ENCODE results near the gene PJA1. TPM values are rescaled to one million over a fixed set of nuclear protein-coding genes. Genes with fewer than 3 reads are reported as not detected.

PJA1 gene
- total and polyA plus RNA-seq, 2 donors (not counting 3 experiments of a cell fraction or from before 2014, with no cell fraction given): 8.2 to 16.1 TPM

GRCh38 chrX:69119122-69119521, 46.1 kb downstream of the PJA1 start:
- FAIRE-seq (no peak), DNase-seq (ENCODE audit: low read depth, low spot score) (no peak)
- H3K4me2 ChIP-seq (ENCODE audit: insufficient read depth, low read length): no peak overlapping the region
- H3K9ac ChIP-seq (replicated peaks; ENCODE audit: extremely low read depth, insufficient read depth, low read length): no peak overlapping the region
- H3K36me3 ChIP-seq (ENCODE audit: control insufficient read depth in 2 of 2, extremely low read depth in 1 of 2, insufficient read depth in 2 of 2, low read length in 2 of 2): no peaks in the 10 kb centered on the region
- H3K9me3 ChIP-seq (replicated peaks; ENCODE audit: control insufficient read depth, insufficient read depth, low read length): no peaks in the 10 kb centered on the region
- intact Hi-C loops (cut with micrococcal nuclease): no loop called here
- H3K79me2 ChIP-seq (ENCODE audit: control insufficient read depth, insufficient read depth, low read length): no peaks in the 10 kb centered on the region
- H3K4me3 ChIP-seq (replicated peaks in 1 of 3; ENCODE audit: insufficient read depth in 1 of 3, low read depth in 1 of 3, low read length in 3 of 3): no peak overlapping the region
- TF ChIP-seq POLR2A (IDR thresholded peaks at IDR 0.05; ENCODE audit: low read depth, low read length): no peak
- no peak for TF ChIP-seq GATA2 (IDR thresholded peaks at IDR 0.05; ENCODE audit: insufficient read depth, insufficient read length, low read depth, low read length)
- no peak for TF ChIP-seq JUN (IDR thresholded peaks at IDR 0.05; ENCODE audit: borderline replicate concordance, insufficient read depth, insufficient read length, low read depth)
- no peak for TF ChIP-seq CTCF (IDR thresholded peaks at IDR 0.05; ENCODE audit: extremely low read depth in 1 of 2, insufficient read depth in 1 of 2, low read depth in 1 of 2, low read length in 2 of 2)
- no peak for TF ChIP-seq FOS (IDR thresholded peaks at IDR 0.05; ENCODE audit: borderline replicate concordance, insufficient read depth, low read length)
- no peak for TF ChIP-seq MAX (IDR thresholded peaks at IDR 0.05; ENCODE audit: insufficient read depth, insufficient read length)
- no peak for TF ChIP-seq POLR2AphosphoS5 (IDR thresholded peaks at IDR 0.05; ENCODE audit: insufficient read depth, low read depth, low read length)
- no peak for TF ChIP-seq EZH2 (IDR thresholded peaks at IDR 0.05; ENCODE audit: borderline replicate concordance, low read depth, low read length, severe bottlenecking)
- TF ChIP-seq MYC (IDR thresholded peaks at IDR 0.05; ENCODE audit: low read depth, low read length): no peak
- H4K20me1 ChIP-seq (replicated peaks; ENCODE audit: control insufficient read depth, extremely low read depth, insufficient read depth, low read length): no peaks in the 10 kb centered on the region
- dilution Hi-C loops (cut with MboI; ENCODE audit: extremely low pct_ligation_motif_present, low sequenced_read_pairs): no loop called here
- BruUV-seq (replicated peaks): no TSS peak
- H3K27ac ChIP-seq (ENCODE audit: insufficient read depth, low read depth, low read length): no peak overlapping the region
- H3K9me1 ChIP-seq (replicated peaks; ENCODE audit: control insufficient read depth, extremely low read depth, insufficient read depth, low read length): no peaks in the 10 kb centered on the region
- no peak overlapping the region for H2AFZ ChIP-seq (ENCODE audit: low read depth, low read length)
- POLR2A ChIA-PET: no interaction called here
- no peaks in the 10 kb centered on the region for H3K4me1 ChIP-seq (ENCODE audit: control insufficient read depth, extremely low read depth, insufficient read depth, low read length)
- no peaks in the 10 kb centered on the region for H3K27me3 ChIP-seq (ENCODE audit: control insufficient read depth in 2 of 2, insufficient read depth in 2 of 2, low read length in 2 of 2)
- CTCF ChIA-PET: no interaction called here
